ENCODE data around the gene KLC1.

The KLC1 gene

GRCh38 chr14:103657471-103657870 is 28.5 kb downstream of the KLC1 start:
- Histone ChIP-seq H3K36me3 (ENCODE audit: insufficient read depth, low read length) (peaks cover 76% of the 10 kb centered on the region), H3K9me3 (ENCODE audit: low read depth, low read length) (no peaks in the 10 kb centered on the region), H3K27ac (no peak overlapping the region), H3K4me3 (no peak overlapping the region), H3K9ac (ENCODE audit: insufficient read length) (no peak overlapping the region)
- TF ChIP-seq FOXP2 (optimal IDR thresholded peaks at IDR 0.05; ENCODE audit: control extremely low read depth, extremely low read length, insufficient read depth) (no peak), EZH2 (IDR thresholded peaks at IDR 0.05) (no peak), POLR2AphosphoS5 (IDR thresholded peaks at IDR 0.05; ENCODE audit: borderline replicate concordance, low read depth, low read length) (no peak)
- DNase-seq (ENCODE audit: low read depth, low spot score) = no peak

- Histone ChIP-seq H3K4me3 (no peak overlapping the region), H3K9ac (ENCODE audit: insufficient read length) (no peak overlapping the region), H3K9me3 (ENCODE audit: low read depth, low read length) (no peaks in the 10 kb centered on the region), H3K36me3 (ENCODE audit: insufficient read depth, low read length) (peaks cover 79% of the 10 kb centered on the region), H3K27ac (no peak overlapping the region)
- TF ChIP-seq FOXP2 (optimal IDR thresholded peaks at IDR 0.05; ENCODE audit: control extremely low read depth, extremely low read length, insufficient read depth) (no peak), POLR2AphosphoS5 (IDR thresholded peaks at IDR 0.05; ENCODE audit: borderline replicate concordance, low read depth, low read length) (no peak), EZH2 (IDR thresholded peaks at IDR 0.05) (no peak)
- no peak for DNase-seq (ENCODE audit: low read depth, low spot score)
Observed at GRCh38 chr14:103659631-103660030, 30.6 kb downstream of the KLC1 start.

GRCh38 chr14:103662029-103662428 is 33.0 kb downstream of the KLC1 start:
- no peak overlapping the region for H3K4me3 ChIP-seq
- TF ChIP-seq EZH2 (IDR thresholded peaks at IDR 0.05) = no peak
- TF ChIP-seq POLR2AphosphoS5 (IDR thresholded peaks at IDR 0.05; ENCODE audit: borderline replicate concordance, low read depth, low read length) = no peak
- no peak for TF ChIP-seq FOXP2 (optimal IDR thresholded peaks at IDR 0.05; ENCODE audit: control extremely low read depth, extremely low read length, insufficient read depth)
- H3K9ac ChIP-seq (ENCODE audit: insufficient read length) = no peak overlapping the region
- peaks cover 61% of the 10 kb centered on the region for H3K36me3 ChIP-seq (ENCODE audit: insufficient read depth, low read length)
- H3K9me3 ChIP-seq (ENCODE audit: low read depth, low read length) = no peaks in the 10 kb centered on the region
- no peak for DNase-seq (ENCODE audit: low read depth, low spot score)
- no peak overlapping the region for H3K27ac ChIP-seq

- H3K9me3 ChIP-seq (ENCODE audit: low read depth, low read length) = no peaks in the 10 kb centered on the region
- TF ChIP-seq FOXP2 (optimal IDR thresholded peaks at IDR 0.05; ENCODE audit: control extremely low read depth, extremely low read length, insufficient read depth) = no peak
- TF ChIP-seq POLR2AphosphoS5 (IDR thresholded peaks at IDR 0.05; ENCODE audit: borderline replicate concordance, low read depth, low read length) = no peak
- TF ChIP-seq EZH2 (IDR thresholded peaks at IDR 0.05) = no peak
- DNase-seq (ENCODE audit: low read depth, low spot score) = no peak
- H3K9ac ChIP-seq (ENCODE audit: insufficient read length) = no peak overlapping the region
- peaks cover 58% of the 10 kb centered on the region for H3K36me3 ChIP-seq (ENCODE audit: insufficient read depth, low read length)
- H3K4me3 ChIP-seq = no peak overlapping the region
- H3K27ac ChIP-seq = no peak overlapping the region
Observed at GRCh38 chr14:103662591-103662990, 33.6 kb downstream of the KLC1 start.

GRCh38 chr14:103663506-103663905 is 34.5 kb downstream of the KLC1 start:
- no peaks in the 10 kb centered on the region for H3K9me3 ChIP-seq (ENCODE audit: low read depth, low read length)
- H3K9ac ChIP-seq (ENCODE audit: insufficient read length) = no peak overlapping the region
- H3K36me3 ChIP-seq (ENCODE audit: insufficient read depth, low read length) = peaks cover 61% of the 10 kb centered on the region
- no peak overlapping the region for H3K27ac ChIP-seq
- no peak for DNase-seq (ENCODE audit: low read depth, low spot score)
- H3K4me3 ChIP-seq = no peak overlapping the region
- TF ChIP-seq POLR2AphosphoS5 (IDR thresholded peaks at IDR 0.05; ENCODE audit: borderline replicate concordance, low read depth, low read length) (no peak), FOXP2 (optimal IDR thresholded peaks at IDR 0.05; ENCODE audit: control extremely low read depth, extremely low read length, insufficient read depth) (no peak), EZH2 (IDR thresholded peaks at IDR 0.05) (no peak)

- no peak overlapping the region for H3K27ac ChIP-seq
- no peak overlapping the region for H3K4me3 ChIP-seq
- DNase-seq (ENCODE audit: low read depth, low spot score) = no peak
- peaks cover 63% of the 10 kb centered on the region for H3K36me3 ChIP-seq (ENCODE audit: insufficient read depth, low read length)
- TF ChIP-seq FOXP2 (optimal IDR thresholded peaks at IDR 0.05; ENCODE audit: control extremely low read depth, extremely low read length, insufficient read depth) (no peak), POLR2AphosphoS5 (IDR thresholded peaks at IDR 0.05; ENCODE audit: borderline replicate concordance, low read depth, low read length) (no peak), EZH2 (IDR thresholded peaks at IDR 0.05) (no peak)
- H3K9me3 ChIP-seq (ENCODE audit: low read depth, low read length) = no peaks in the 10 kb centered on the region
- no peak overlapping the region for H3K9ac ChIP-seq (ENCODE audit: insufficient read length)
Observed at GRCh38 chr14:103667671-103668070, 38.7 kb downstream of the KLC1 start.

- no peak for DNase-seq (ENCODE audit: low read depth, low spot score)
- H3K4me3 ChIP-seq = no peak overlapping the region
- H3K36me3 ChIP-seq (ENCODE audit: insufficient read depth, low read length) = peaks cover 66% of the 10 kb centered on the region
- no peak for TF ChIP-seq EZH2 (IDR thresholded peaks at IDR 0.05)
- no peak for TF ChIP-seq FOXP2 (optimal IDR thresholded peaks at IDR 0.05; ENCODE audit: control extremely low read depth, extremely low read length, insufficient read depth)
- TF ChIP-seq POLR2AphosphoS5 (IDR thresholded peaks at IDR 0.05; ENCODE audit: borderline replicate concordance, low read depth, low read length) = no peak
- no peaks in the 10 kb centered on the region for H3K9me3 ChIP-seq (ENCODE audit: low read depth, low read length)
- no peak overlapping the region for H3K9ac ChIP-seq (ENCODE audit: insufficient read length)
- no peak overlapping the region for H3K27ac ChIP-seq
Observed at GRCh38 chr14:103668117-103668516, 39.1 kb downstream of the KLC1 start.

- Histone ChIP-seq H3K4me3 (no peak overlapping the region), H3K36me3 (ENCODE audit: insufficient read depth, low read length) (peaks cover 70% of the 10 kb centered on the region), H3K9me3 (ENCODE audit: low read depth, low read length) (no peaks in the 10 kb centered on the region), H3K9ac (ENCODE audit: insufficient read length) (no peak overlapping the region), H3K27ac (0 out of 2 replicates have a peak overlapping the region, but pooled peaks have one; percentile 42)
- DNase-seq (ENCODE audit: low read depth, low spot score) = no peak
- no peak for TF ChIP-seq FOXP2 (optimal IDR thresholded peaks at IDR 0.05; ENCODE audit: control extremely low read depth, extremely low read length, insufficient read depth)
- TF ChIP-seq EZH2 (IDR thresholded peaks at IDR 0.05) = no peak
- TF ChIP-seq POLR2AphosphoS5 (IDR thresholded peaks at IDR 0.05; ENCODE audit: borderline replicate concordance, low read depth, low read length) = no peak
Observed at GRCh38 chr14:103669370-103669769, 40.4 kb downstream of the KLC1 start.

GRCh38 chr14:103671911-103672310 is 42.9 kb downstream of the KLC1 start:
- TF ChIP-seq EZH2 (IDR thresholded peaks at IDR 0.05) = no peak
- TF ChIP-seq POLR2AphosphoS5 (IDR thresholded peaks at IDR 0.05; ENCODE audit: borderline replicate concordance, low read depth, low read length) = no peak
- no peak for TF ChIP-seq FOXP2 (optimal IDR thresholded peaks at IDR 0.05; ENCODE audit: control extremely low read depth, extremely low read length, insufficient read depth)
- no peak for DNase-seq (ENCODE audit: low read depth, low spot score)
- Histone ChIP-seq H3K4me3 (no peak overlapping the region), H3K27ac (no peak overlapping the region), H3K9me3 (ENCODE audit: low read depth, low read length) (no peaks in the 10 kb centered on the region), H3K36me3 (ENCODE audit: insufficient read depth, low read length) (peaks cover 89% of the 10 kb centered on the region), H3K9ac (ENCODE audit: insufficient read length) (no peak overlapping the region)

Measured in SK-N-MC (cell line).